ENCODE measurements around the gene OR6C3.
"Not testable (repeated sequence)": the region's sequence is repeated elsewhere in the genome, so short reads cannot be mapped to it uniquely, and the experiment has no call there.

OR6C3 gene

DNA sequence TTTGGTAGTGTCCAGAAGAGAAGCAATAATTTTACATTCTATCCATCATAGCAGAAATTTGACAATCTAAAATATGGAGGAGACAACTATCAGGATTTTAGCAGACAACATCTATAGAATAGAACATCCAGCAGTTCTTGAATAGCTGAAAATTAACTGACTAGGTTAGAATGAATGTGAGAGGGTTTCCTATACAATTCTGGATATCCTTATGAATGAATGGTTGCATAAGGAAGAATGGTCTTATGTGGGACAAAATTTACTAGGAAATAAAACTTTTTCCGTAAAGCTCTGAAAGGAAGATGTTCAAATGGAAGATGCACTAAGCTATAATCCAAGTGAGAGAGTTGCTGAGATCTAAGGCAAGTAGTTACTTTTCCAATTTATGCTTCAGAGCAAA lies at the start of gene OR6C3:
OR6C3 (plus strand) TSS at position 301 of the 400 bp plus-strand sequence. CDS start 955 bp downstream, outside the sequence.
- Histone ChIP-seq H3K4me3 (ENCODE audit: low read length) (no peak within 1 kb of the TSS), H3K4me1 (ENCODE audit: control insufficient read depth, insufficient read depth, low read length) (no peaks in the 10 kb centered on the region), H3K9me3 (ENCODE audit: control insufficient read depth, low read length) (no peaks in the 10 kb centered on the region), H3K9ac (ENCODE audit: low read length) (no peak within 1 kb of the TSS), H3K27me3 (ENCODE audit: control insufficient read depth, insufficient read depth, low read length) (no peaks in the 10 kb centered on the region), H3K36me3 (ENCODE audit: control insufficient read depth, insufficient read depth, low read length) (no peaks in the 10 kb centered on the region)

DNA sequence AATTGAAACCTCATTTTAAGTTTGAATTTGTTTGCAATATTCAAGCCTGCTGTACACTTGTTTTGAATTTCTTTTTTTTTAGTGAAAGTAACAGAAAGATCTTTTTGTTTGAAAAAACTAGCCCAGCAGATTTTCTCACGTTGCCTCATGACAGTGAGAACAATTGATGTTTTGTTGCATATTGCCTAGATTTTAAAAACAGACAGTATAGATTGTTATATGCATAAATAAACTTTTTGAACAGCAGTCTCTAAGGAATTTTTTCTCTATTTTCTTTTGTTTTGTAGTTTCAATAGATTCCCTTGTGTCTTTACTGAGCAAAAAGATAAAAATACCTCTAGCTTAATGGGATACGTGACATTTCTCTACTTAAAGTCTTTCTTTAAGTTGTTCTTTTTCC lies 49.6 kb upstream of the OR6C3 start:
- Histone ChIP-seq H3K9me3 (ENCODE audit: control insufficient read depth, low read length) (no peaks in the 10 kb centered on the region), H3K36me3 (ENCODE audit: control insufficient read depth, insufficient read depth, low read length) (no peaks in the 10 kb centered on the region), H3K4me3 (ENCODE audit: low read length) (no peak overlapping the region), H3K27me3 (ENCODE audit: control insufficient read depth, insufficient read depth, low read length) (no peaks in the 10 kb centered on the region), H3K9ac (ENCODE audit: low read length) (no peak overlapping the region), H3K4me1 (ENCODE audit: control insufficient read depth, insufficient read depth, low read length) (no peaks in the 10 kb centered on the region)

DNA sequence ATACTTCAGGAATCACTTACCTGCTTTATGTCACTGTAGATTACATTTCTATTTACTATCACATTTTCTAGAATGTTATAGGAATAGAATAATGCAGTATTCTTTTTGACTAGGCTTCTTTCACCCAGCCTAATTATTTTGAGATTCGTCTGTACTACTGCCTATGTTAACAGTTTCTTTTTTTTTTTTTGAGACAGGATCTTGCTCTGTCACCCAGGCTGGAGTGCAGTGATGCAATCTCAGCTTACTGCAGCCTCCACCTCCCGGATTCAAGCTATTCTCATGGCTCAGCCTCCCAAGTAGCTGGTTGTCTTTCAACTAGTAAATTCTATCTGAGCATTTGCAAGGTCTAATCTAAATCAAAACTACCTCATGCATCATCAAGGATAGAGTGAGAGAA lies 40.5 kb upstream of the OR6C3 start:
- Histone ChIP-seq H3K9ac (ENCODE audit: low read length) (no peak overlapping the region), H3K4me3 (ENCODE audit: low read length) (no peak overlapping the region), H3K9me3 (ENCODE audit: control insufficient read depth, low read length) (no peaks in the 10 kb centered on the region), H3K27me3 (ENCODE audit: control insufficient read depth, insufficient read depth, low read length) (no peaks in the 10 kb centered on the region), H3K4me1 (ENCODE audit: control insufficient read depth, insufficient read depth, low read length) (no peaks in the 10 kb centered on the region), H3K36me3 (ENCODE audit: control insufficient read depth, insufficient read depth, low read length) (no peaks in the 10 kb centered on the region)

DNA sequence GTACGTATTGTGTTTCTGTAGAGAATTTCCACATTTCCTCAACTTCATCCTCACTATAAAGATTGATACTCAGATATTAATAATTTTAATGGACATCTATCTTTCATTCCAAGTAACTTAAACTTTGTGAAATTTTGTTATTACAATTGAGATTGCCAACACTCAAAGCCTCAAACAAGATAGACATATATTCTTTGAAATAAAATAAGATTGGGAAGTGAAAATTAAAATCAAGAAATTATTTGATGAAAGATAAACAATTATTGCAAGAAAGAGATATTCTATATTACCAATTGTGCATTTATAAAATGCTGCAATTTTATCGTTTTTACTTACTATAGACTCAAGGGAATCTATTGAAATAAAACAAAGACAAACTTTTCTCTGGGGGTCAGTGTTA lies 34.1 kb upstream of the OR6C3 start, which contains the start of gene OR6C6:
OR6C6 (minus strand) TSS at position 101 of the 400 bp plus-strand sequence. CDS start 1,337 bp downstream, outside the sequence.
- Histone ChIP-seq H3K9ac (ENCODE audit: low read length) (no peak within 1 kb of the TSS), H3K27me3 (ENCODE audit: control insufficient read depth, insufficient read depth, low read length) (no peaks in the 10 kb centered on the region), H3K9me3 (ENCODE audit: control insufficient read depth, low read length) (no peaks in the 10 kb centered on the region)

DNA sequence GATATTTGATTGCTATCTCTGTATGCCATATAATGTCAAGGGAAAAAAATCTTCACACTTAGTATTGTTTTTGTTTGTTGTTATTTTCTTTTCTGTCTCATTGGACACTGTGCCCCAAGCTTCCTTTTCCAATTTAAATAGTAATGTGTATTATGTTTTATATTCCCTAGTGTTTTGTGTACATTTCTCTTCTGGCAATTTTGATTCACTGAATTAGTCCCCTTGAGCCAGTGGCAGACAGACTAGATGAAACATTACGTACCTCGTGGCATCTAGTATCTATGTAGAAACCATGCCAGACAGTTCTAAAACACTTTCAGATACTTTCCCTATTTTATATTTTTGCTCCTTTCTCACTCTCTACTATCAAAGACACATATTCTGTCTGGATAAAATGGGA lies 16.5 kb upstream of the OR6C3 start, which contains the start of gene OR6C1:
OR6C1 (plus strand) TSS at position 301 of the 400 bp plus-strand sequence. CDS start 6,257 bp downstream, outside the sequence.
- no peak within 1 kb of the TSS for H3K4me3 ChIP-seq (ENCODE audit: low read length)
- no peaks in the 10 kb centered on the region for H3K27me3 ChIP-seq (ENCODE audit: control insufficient read depth, insufficient read depth, low read length)
- no peaks in the 10 kb centered on the region for H3K9me3 ChIP-seq (ENCODE audit: control insufficient read depth, low read length)
- H3K36me3 ChIP-seq (ENCODE audit: control insufficient read depth, insufficient read depth, low read length), result no peaks in the 10 kb centered on the region
- no peak within 1 kb of the TSS for H3K9ac ChIP-seq (ENCODE audit: low read length)
- H3K4me1 ChIP-seq (ENCODE audit: control insufficient read depth, insufficient read depth, low read length), result no peaks in the 10 kb centered on the region

More for the DNA sequence above, 34.1 kb upstream of the OR6C3 start, which contains the start of gene OR6C6:
- H3K4me1 ChIP-seq (ENCODE audit: control insufficient read depth, insufficient read depth, low read length), result no peaks in the 10 kb centered on the region
- no peak within 1 kb of the TSS for H3K4me3 ChIP-seq (ENCODE audit: low read length)
- no peaks in the 10 kb centered on the region for H3K36me3 ChIP-seq (ENCODE audit: control insufficient read depth, insufficient read depth, low read length)

DNA sequence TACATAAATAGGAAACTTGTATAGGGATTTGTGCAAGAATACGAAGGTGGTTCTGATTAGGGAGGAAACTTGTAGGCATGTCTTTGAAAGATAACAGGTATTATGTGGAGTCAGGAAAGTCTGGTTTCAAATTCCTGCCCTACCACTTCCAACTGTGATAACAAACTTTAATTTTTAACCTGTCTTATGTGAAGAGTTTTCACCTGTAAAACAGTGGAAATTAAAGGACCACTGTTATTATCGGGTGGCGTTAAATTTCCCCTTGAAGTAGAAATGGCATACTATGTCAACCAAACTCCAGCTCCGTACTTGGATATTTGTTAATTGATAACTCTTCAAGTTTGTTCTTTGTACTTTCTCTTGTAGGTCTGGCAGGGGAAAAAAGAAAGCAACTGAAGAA lies 10.3 kb upstream of the OR6C3 start:
- H3K9ac ChIP-seq (ENCODE audit: low read length), result no peak overlapping the region
- no peaks in the 10 kb centered on the region for H3K27me3 ChIP-seq (ENCODE audit: control insufficient read depth, insufficient read depth, low read length)
- no peaks in the 10 kb centered on the region for H3K4me1 ChIP-seq (ENCODE audit: control insufficient read depth, insufficient read depth, low read length)
- no peaks in the 10 kb centered on the region for H3K9me3 ChIP-seq (ENCODE audit: control insufficient read depth, low read length)
- no peaks in the 10 kb centered on the region for H3K36me3 ChIP-seq (ENCODE audit: control insufficient read depth, insufficient read depth, low read length)
- no peak overlapping the region for H3K4me3 ChIP-seq (ENCODE audit: low read length)

DNA sequence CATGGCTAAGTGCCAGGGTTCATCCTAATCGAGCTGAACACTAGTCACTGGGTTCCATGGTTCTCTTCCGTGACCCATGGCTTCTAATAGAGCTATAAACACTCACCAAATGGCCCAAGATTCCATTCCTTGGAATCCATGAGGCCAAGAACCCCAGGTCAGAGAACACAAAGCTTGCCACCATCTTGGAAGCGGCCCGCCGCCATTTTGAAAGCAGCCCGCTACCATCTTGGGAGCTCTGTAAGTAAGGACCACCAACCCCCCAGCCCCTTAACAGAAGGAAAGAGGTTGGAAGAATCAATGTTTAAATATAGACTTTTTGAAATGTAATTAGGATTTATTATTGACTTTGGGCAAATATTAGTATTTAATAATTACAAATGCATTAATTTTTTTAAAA lies 4.7 kb upstream of the OR6C3 start:
- not testable (repeated sequence) for H3K4me3 ChIP-seq (ENCODE audit: low read length); H3K9ac ChIP-seq (ENCODE audit: low read length); H3K27me3 ChIP-seq (ENCODE audit: control insufficient read depth, insufficient read depth, low read length); H3K9me3 ChIP-seq (ENCODE audit: control insufficient read depth, low read length); H3K4me1 ChIP-seq (ENCODE audit: control insufficient read depth, insufficient read depth, low read length); H3K36me3 ChIP-seq (ENCODE audit: control insufficient read depth, insufficient read depth, low read length)

DNA sequence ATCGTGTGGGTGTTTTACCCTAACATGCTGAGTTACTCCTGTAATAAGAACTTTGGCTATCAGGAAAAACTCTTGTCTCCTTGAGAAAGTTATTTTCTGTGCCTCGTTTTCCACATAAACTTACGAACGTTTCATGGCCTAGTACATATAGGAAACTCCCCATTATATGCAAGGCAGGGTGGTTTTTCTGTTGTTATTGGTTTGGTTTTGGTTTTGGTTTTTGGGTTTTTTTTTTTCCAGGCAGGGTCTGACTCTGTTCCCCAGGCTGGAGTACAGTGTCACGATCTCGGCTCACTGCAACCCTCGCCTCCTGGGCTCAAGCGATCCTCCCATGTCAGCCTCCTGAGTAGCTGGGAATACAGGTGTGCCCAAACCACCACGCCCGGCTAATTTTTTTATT lies 5.5 kb downstream of the OR6C3 start:
- H3K27me3 ChIP-seq (ENCODE audit: control insufficient read depth, insufficient read depth, low read length), result no peaks in the 10 kb centered on the region
- no peaks in the 10 kb centered on the region for H3K4me1 ChIP-seq (ENCODE audit: control insufficient read depth, insufficient read depth, low read length)
- H3K4me3 ChIP-seq (ENCODE audit: low read length), result no peak overlapping the region
- H3K36me3 ChIP-seq (ENCODE audit: control insufficient read depth, insufficient read depth, low read length), result no peaks in the 10 kb centered on the region
- H3K9ac ChIP-seq (ENCODE audit: low read length), result no peak overlapping the region
- no peaks in the 10 kb centered on the region for H3K9me3 ChIP-seq (ENCODE audit: control insufficient read depth, low read length)

DNA sequence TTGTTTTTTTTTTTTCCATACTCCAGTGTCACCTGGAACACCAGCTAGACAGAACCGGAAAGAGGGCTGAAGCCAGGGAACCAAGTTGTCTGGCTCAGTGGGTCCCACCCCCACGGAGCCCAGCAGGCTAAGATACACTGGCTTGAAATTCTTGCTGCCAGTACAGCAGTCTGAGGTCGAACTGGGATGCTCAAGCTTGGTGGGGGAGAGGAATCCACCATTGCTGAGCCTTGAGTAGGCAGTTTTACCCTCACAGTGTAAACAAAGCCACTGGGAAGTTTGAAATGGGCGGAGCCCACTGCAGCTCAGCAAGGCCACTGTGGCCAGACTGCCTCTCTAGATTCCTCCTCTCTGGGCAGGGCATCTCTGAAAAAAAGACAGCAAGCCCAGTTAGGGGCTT lies 24.8 kb downstream of the OR6C3 start:
- H3K9me3 ChIP-seq (ENCODE audit: control insufficient read depth, low read length); H3K27me3 ChIP-seq (ENCODE audit: control insufficient read depth, insufficient read depth, low read length); H3K9ac ChIP-seq (ENCODE audit: low read length); H3K36me3 ChIP-seq (ENCODE audit: control insufficient read depth, insufficient read depth, low read length); H3K4me1 ChIP-seq (ENCODE audit: control insufficient read depth, insufficient read depth, low read length); H3K4me3 ChIP-seq (ENCODE audit: low read length): not testable (repeated sequence)

DNA sequence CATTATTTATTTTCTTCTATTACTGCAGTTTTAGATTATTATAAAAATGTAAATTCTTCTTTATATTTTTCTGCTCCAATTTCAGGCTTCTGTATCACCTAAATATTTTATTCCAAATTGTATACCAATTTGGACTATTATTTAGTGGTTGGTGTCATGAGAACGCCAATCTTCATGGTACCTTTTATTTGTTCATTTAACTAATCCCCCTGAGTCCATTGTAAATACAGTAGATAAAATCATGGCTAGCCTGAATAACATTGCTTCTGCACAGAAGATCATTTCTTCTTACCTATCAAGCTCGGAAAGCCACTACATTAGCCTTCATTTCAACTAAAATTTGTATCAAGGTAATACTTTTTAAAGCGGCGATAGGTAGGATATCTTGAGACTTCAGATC lies 32.1 kb downstream of the OR6C3 start, which contains the start of gene OR6C75:
OR6C75 (plus strand) TSS at position 301 of the 400 bp plus-strand sequence. CDS start 2,136 bp downstream, outside the sequence.
- Histone ChIP-seq H3K9ac (ENCODE audit: low read length) (no peak within 1 kb of the TSS), H3K36me3 (ENCODE audit: control insufficient read depth, insufficient read depth, low read length) (no peaks in the 10 kb centered on the region), H3K9me3 (ENCODE audit: control insufficient read depth, low read length) (no peaks in the 10 kb centered on the region), H3K27me3 (ENCODE audit: control insufficient read depth, insufficient read depth, low read length) (no peaks in the 10 kb centered on the region), H3K4me3 (ENCODE audit: low read length) (no peak within 1 kb of the TSS), H3K4me1 (ENCODE audit: control insufficient read depth, insufficient read depth, low read length) (no peaks in the 10 kb centered on the region)

DNA sequence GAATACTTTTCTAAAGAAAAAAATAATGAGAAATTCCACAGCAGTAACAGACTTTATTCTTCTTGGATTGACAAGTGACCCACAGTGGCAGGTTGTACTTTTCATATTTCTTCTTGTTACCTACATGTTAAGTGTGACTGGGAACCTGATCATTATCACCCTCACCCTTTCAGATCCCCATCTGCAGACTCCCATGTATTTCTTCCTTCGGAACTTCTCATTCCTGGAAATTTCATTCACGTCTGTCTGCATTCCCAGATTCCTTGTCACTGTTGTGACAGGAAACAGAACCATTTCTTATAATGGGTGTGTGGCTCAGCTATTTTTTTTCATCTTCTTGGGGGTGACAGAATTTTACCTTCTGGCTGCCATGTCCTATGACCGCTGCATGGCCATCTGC lies 34.5 kb downstream of the OR6C3 start:
- H3K36me3 ChIP-seq (ENCODE audit: control insufficient read depth, insufficient read depth, low read length), result no peaks in the 10 kb centered on the region

DNA sequence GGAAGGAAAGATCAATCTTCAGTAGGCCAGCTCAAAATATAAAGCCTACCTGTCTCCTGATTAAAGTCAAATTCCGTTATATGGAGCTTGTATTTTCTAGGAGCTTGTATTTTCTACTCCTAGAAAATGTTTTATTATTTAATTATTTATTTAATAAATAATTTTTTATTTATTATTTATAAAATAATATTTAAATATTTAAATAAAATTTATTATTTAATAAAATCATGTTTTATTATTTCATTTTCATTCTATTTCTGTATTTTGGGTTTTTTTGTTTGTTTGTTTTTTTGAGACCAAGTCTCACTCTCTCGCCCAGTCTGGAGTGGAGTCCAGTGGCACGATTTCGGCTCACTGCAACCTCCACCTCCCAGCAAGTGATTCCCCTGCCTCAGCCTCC lies 42.0 kb downstream of the OR6C3 start:
- H3K36me3 ChIP-seq (ENCODE audit: control insufficient read depth, insufficient read depth, low read length), result no peaks in the 10 kb centered on the region
- H3K4me3 ChIP-seq (ENCODE audit: low read length), result no peak overlapping the region
- H3K9me3 ChIP-seq (ENCODE audit: control insufficient read depth, low read length), result no peaks in the 10 kb centered on the region
- no peaks in the 10 kb centered on the region for H3K4me1 ChIP-seq (ENCODE audit: control insufficient read depth, insufficient read depth, low read length)
- no peak overlapping the region for H3K9ac ChIP-seq (ENCODE audit: low read length)
- no peaks in the 10 kb centered on the region for H3K27me3 ChIP-seq (ENCODE audit: control insufficient read depth, insufficient read depth, low read length)

More for the DNA sequence above, 34.5 kb downstream of the OR6C3 start:
- no peaks in the 10 kb centered on the region for H3K9me3 ChIP-seq (ENCODE audit: control insufficient read depth, low read length)
- no peaks in the 10 kb centered on the region for H3K27me3 ChIP-seq (ENCODE audit: control insufficient read depth, insufficient read depth, low read length)
- H3K4me1 ChIP-seq (ENCODE audit: control insufficient read depth, insufficient read depth, low read length), result no peaks in the 10 kb centered on the region
- H3K4me3 ChIP-seq (ENCODE audit: low read length), result no peak overlapping the region
- no peak overlapping the region for H3K9ac ChIP-seq (ENCODE audit: low read length)
